GM12891 (cell line): ENCODE data around the gene PIK3C3.

Experiments used
- POLR2A ChIP-seq: IDR thresholded peaks from 2 replicates; pipeline ENCODE4 v1.6.1; 2011; ENCODE audit warnings: low read depth, low read length, control low read depth
- POU2F2 ChIP-seq: IDR thresholded peaks from 2 replicates; pipeline ENCODE4 v1.6.1; 2011; ENCODE audit warnings: low read depth, mild to moderate bottlenecking, control low read depth, low read length, moderate library complexity

- no peak for TF ChIP-seq POU2F2
- TF ChIP-seq POLR2A = no peak
These were observed 123.7 kb downstream of the PIK3C3 start for GRCh38 chr18:42078711-42079110.
